Stimulated activated naive CD4-positive, alpha-beta T cell (primary cell): Measurements from ENCODE around the gene KRT5.

Source experiments
- DNase-seq, 6 experiments: peaks; one replicate each; lab custom pipeline; 2025; lab: John Stamatoyannopoulos, UW

Gene KRT5

DNA sequence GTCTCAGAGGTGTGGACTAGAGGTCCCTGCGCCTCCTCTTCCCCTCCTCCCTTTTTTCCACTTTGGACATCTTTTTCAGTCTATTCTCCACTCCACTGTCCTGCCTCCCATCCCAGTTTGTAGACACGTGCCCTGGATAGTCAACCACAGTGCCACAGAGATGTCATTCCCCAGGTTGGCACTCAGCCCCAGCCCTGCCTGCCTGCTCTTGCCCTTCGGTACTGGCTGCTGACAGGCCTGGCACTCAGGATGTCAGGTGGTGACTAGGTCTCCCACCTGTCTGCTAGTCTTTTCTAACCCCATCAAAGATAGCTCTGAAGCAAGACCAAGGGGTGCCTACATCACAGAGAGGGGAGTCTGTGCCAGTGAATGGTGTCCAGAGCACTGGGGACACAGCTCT is 16.9 kb upstream of the KRT5 start:
- DNase-seq = no peak

DNA sequence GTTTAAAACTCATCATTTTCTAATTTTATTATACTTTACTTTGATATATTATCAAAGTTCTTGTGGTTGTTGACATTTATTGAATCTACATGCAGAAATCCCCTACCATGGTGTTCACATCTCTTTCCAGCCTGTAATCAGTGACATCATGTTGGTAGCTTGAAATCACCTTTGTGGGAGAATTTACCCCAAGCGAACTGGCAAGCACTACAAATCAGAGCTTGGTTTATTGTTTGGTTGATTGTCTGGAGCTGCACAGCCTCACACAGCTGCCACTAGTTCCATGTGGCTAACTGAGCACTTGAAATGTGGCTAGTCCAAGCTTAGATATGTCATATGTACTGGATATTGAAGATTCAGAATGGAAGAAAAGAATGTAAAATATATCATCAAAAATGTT is 15.4 kb upstream of the KRT5 start:
- DNase-seq = no peak

DNA sequence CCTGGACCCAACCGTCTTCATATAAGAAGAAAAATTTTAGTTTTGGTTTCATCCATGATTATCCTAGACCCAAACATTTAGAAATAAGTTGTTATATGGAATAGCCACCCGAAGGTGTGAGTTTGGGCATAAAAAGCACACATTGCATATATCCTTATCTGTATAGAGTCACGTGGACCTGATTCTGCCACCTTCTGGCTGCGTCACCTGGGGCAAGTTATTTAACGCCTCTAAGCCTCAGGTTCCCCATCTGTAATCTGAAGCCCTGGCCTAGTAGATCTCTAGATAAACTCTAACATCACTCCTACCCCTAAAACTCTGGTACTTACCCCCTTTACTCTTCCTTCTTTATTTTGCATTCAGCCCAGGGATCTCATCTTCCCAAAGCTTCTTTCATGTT is 14.3 kb upstream of the KRT5 start:
- DNase-seq = no peak

DNA sequence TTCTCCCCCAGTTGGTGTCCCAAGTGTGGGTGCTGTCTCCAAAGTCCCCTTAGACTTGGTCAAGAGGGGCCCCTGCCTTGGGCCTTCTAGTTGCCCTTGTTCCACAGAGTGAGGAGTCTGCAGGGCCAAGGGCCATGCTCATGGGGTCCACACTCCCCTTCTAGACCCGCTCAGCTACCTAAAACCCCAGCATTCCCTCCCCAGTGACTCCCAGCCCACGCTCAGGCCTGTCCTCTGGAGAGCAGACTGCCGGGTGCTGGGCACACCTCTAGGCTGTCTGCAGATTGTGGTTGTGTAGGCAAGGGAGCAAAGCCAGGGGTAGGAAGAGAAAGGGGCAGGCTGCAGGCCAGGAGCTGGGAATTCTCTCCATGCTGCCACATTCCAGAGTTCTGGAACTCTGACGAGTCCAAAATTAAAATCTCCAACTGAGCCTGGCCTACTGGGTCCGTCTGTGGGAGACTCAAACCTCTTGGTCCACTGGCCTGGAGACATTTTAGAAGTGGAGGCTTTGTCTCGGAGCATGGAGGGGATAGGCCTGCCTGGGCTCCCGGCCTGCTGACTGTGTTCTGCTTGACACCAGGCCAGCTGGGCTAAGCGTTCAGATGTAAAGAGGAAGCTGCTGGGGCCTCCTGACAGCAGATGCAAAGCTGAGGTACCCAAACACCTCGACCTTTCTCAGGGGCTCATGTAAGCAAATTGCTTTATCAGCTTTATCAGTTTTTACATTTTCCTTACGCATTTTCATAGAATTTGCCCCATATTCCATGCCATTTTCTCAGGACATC is 13.7 kb upstream of the KRT5 start:
- no peak for DNase-seq

DNA sequence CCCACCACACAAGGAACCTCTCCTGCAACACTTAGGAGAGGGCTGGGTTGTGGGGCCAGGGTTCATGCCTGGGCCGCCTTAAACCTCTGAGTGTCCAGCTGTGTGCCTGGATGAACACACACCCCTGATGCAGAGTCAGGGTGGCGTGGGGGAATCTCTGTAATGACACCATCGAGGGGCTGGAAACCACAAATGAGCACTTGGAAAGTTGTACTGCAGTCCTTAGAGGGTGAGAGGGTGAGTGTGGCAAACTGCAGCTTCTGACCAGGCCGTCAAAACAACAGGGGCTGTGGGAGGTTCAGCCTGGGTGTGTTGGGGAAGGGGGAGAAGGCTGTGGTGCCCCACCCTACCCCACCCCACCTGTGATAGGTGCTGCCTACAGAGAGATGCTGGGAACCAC is 12.4 kb upstream of the KRT5 start:
- no peak for DNase-seq

DNA sequence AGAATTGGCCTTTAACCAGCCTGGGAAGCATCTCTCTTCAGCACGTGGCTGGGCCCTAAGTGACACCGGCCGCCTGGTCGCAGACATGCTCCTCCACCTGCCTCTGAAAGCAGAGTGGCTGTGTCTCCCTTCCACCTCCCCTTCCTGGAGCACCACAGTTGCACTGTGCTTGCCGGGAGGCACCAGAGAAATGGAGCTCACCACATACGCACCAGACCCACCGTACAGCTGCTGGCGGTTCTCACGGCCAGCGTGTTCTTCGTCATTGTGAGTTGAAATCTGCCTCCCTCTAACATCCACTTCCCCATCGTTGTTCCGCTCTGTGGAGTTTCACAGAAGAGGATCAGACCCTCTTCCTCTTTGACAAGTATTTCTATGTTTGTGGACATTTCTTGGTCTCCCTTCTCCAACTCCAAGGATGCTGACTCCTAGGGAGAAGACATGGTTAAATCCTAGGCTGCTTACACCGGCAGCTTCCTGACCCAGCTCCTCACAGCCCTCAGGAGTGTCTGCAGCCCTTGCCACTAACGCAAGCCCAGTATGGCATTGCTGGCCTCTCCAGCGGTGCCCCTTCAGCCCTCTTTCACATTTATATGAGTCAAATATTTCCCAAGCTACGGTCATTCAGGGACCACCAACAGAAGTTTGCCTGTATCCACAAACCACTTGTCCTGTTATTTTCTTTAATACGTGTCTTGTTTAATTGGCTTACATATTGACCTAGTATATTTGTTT is 11.5 kb upstream of the KRT5 start:
- no peak for DNase-seq

DNA sequence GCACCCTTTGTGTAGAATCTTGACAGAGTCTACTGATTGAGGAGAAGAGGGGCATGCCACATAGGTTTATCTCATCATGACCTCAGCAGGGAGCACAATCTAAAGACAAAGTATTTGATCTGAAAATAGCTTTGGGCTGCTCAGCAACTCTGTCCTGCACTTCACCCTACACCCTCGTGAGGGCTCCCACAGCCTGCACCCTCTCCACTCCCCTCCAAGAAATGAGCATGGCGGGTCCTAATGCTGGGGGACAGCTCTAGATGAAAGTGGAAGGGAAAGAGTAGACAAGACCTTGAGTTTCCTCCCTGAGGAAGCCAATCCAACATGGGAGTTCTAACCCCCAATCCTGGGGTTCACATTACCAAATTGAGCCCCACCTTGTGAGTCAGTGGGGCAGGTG is 10.7 kb upstream of the KRT5 start:
- no peak for DNase-seq

DNA sequence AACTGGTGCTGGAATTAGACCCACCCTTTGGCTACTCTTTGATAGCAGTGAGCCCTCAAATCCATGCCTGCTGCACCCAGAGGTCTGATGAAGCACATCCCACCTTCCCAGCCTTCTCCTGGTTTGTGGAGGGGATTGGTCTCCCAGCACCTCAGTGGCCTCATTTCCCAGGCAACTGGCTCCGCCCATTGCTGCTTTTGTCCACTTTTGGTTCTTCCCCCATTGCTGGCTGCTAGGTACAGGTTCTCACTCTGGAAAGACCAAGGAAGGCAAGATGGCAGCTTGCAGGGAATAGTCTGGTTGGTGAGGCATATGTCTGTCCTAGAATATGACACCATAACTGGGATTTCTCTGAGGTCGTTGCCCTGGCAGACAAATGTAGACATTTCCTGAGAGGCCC is 10.2 kb upstream of the KRT5 start:
- no peak for DNase-seq

DNA sequence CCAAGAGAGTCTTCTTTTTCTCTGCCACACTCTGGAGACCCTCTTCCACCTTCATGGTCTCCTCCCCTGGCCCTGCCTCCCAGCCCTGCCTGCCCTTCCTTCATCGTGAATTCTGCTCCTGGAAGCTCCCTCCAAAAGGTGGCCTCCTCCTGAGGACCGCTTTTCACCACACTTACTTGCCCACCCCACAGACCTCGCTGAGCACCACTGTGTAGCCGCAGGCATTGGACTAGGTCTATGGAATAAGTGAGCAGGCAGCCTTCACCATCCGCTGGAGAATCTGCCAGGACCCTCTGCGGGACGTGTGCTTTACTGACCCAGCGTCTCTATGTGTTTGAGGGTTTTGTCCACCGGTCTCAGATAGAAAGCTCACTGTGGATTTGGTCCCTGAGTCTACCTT is 9.7 kb upstream of the KRT5 start:
- DNase-seq = no peak

DNA sequence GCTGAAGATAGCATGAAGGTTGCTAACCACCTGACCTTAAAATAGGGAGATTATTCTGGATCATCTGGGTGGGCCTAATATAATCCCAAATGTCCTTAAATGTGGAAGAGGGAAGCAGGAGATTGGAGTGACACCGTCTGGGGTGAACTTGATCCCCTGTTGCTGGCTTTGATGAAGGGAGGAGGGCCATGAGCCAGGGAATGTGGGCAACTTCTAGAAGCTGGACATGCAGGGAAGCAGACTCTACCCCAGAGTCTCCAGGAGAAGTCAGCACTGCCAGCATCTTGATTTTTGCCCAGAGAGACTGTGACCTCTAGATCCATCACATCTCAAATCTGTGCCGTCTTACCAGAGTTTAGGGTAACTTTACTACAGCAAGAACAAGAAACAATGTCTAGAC is 9.2 kb upstream of the KRT5 start:
- no peak for DNase-seq

DNA sequence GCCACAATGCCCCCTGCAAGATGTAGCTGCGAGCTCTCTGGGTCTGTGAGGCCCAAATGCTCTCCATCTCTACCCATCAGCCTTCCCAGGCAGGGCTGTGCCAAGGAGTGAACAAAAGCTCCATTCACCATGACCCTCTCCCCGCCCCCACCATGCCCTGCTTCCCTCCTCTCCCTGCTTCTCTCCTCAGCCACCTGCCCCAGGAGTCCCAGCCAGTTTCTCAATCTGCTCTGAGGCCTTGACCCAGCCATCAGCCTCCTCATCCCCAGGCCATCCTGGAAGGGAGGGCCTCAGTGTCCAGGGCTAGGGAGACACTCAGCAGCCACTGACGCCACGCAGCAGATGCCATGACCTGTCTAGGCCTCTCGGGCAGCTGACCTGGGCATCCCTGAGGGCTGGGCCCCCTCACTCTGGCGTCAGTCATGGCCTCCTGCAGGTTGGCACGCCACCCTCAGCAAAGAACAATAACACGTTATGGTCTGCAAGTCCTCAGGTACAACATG is 8.5 kb upstream of the KRT5 start:
- no peak for DNase-seq

DNA sequence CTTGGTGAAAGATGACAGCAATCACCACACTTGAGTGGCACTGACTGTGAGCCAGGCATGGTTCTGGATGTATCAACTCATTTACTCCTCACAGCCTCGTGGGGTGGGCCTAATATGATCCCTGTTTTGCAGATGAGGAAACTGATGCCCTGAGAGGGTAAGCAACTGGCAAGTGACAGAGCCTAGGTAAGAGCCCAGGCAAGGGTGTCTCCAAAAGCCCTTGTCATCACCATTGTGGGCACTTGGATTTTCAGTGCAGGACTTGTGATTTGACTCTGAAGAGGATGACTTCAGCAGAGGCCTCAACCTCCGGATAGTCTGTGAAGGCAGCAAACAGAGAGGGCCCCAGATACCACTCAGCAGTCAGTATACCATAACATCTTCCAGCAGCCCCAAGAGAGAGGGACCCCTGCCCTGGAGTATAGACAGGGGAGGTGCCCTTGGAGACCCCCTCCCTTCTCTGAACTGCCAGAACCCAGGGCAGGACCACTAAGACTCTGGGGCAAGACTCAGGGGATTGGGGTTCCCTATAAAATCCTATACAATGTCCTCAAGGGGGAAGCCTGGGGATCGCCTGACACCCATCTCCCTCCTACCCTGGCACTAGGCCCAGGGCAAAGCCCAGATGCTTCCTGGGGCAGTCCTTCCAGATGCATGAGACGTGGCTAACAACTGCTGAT is 7.1 kb upstream of the KRT5 start:
- DNase-seq = no peak

DNA sequence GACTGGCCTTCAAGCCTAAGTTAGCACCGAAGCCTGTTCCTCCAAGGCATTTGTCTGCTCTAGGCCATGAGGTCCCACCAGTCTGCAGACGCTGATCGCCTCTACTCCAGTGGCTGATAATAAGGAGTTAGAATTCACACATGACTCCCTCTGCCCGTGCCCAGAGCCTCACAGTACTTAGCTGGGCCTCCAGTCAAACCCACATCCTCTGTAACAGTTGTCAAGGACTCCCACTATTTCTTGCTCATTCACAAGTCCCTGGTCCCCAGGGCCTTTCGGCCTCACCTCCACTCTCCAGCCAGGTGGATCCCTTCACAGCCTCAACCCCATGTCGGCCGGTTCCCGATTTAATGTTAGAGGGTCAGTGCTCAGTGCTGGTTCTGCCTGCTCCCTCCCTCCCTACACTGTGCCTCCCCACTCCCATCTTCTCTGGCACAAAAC is 6.3 kb upstream of the KRT5 start:
- DNase-seq = no peak

DNA sequence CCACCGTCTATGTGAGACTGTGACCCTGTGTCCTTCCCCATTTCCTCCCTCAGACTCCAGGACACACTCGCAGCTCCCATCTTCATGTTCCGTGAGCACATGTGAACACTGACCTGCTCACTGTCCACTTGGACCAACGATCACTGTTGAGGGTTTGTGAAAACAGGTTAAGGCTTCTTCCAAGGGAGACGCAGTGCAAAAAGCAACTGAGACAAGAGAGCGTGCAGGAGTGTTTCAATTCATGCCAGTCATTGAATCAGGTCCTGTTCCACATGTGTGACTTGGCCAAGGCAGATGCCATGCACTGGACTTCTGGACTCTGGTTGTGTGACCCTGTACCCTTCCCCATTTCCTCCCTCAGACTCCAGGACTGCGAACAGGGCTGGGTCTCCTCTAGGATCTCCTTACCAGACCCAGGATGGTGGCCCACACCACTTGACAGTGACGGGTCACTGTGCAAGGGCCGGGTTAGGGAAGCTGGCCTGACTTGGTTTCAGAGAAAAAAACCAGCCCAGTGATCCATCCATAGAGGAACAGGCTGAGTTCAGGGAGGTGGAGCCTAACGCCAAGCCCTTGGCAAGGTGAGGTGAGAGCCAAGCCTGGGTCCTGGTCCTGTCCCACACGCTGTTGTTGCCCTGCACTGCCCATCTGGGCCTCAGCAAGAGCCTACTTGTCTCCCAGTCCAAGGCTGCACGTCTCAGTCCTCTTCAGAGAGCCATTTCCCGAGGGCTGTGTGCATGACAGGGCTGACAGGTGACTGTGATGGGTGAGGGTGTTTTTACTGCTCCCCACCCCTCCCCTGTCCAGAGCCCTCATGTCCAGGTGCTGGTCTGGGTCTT is 5.7 kb upstream of the KRT5 start:
- no peak for DNase-seq

DNA sequence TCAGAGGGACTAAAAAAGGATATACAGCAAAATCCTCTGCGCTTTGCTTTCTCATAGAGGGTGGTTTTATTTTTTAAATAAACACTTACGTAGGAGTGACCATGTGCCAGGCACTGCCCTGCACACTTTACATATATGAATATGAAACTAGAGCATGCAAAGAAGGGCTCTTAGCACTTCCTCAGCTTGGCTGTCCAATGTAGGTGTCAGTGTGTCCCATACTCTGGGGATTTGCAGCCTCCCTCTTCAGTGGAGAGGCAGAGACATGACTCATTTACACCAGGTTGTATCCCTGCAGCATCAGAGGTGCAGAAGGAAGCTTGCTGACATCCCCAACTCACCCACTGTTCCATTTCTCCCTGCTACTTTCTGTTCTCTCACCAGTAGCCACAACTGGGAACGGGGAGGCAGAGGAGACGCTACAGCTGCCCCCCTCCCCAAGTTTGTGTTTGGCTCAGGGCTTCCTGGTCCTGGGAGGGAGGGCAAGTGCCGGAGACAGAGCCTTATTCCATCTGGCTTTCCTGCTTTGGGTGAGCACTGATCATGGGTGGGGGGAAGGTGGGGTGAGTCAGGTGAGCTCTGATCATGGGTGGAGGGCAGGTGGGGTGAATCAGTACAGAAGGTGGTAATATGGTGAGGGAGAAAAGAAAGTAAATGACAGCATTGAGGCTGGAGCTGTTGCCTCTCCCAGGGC is 4.9 kb upstream of the KRT5 start:
- no peak for DNase-seq

DNA sequence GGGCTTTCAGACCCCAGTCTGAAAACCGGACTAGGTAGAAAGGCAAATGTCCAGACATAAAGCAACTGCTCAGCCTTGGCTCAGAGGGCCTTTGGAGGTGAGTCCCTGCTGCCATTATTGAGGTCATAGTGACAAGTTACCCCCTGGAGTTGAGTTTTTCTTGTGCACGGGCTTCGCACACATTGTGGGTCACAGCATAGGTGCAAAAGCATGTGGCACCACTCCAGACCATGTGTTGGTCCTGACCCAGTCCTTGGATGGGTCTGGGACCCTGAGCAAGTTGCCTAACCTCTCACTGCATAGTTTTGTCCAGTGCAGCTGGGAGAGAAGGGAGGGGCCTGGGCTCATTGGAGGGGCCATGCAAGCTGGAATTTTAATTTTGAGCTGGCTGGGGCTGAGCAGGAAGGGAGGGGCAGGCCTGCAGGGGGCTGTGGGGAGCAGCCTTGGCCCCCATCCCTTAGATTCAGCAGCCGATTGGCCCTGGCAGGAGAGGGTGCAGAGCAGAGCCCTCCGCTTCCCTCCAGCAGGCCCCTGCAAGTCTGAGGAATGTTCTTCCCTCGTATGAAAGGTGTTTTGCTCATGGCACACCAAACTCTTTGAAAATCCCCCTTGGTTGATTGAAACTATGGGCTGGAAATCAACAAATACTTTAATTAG is 4.2 kb upstream of the KRT5 start:
- DNase-seq = no peak

DNA sequence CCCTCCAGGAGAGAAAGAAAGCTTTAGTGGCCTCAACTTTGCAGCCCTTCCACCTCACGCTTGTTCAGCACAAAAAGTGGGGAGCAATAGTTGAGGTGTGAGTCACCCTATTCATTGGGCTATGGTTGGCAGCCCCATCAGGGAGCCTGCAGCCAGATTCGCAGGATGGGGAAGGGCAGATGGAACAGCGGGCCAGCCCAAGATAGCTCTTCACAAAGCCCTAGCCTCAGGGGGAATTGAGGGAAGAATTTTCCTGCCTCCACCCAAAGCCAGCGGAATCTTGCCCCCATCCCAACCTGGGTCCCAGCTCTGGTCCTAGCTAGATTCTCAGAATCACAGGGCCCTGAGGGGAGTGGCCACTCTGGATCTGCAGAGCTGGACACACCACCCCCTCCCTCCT is 3.6 kb upstream of the KRT5 start:
- DNase-seq = no peak

DNA sequence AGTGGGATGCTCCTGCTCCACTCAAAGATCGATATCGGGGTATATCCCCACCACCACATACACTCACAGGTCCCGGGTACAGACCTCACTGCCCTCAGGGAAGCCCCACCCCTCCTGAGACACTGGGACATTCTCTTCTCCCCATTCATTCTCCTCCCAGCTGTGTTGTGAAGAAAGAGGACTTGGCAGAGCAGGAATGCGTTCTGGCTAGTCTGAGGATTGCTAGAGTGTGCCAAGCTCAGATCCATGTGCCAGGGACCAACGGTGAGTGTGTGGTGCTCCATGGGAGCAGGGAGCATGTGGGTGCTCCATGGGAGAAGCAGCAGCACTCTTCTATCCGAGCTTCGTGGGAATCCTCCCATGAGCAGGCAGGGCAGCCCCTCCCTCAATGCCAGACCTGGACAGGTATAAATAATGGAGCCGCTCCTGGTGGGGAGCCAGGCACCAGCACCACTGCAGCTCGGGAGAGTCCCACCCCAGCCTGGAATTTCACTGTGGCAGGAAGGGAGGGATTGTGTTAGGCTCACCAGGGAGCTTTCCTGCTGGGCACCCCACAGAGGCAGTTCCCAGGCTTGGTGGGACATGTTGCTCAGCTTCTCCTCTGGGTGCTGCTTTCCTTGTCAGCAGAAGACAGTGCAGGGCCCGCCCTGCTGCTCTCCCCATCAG is 2.3 kb upstream of the KRT5 start:
- DNase-seq = no peak

DNA sequence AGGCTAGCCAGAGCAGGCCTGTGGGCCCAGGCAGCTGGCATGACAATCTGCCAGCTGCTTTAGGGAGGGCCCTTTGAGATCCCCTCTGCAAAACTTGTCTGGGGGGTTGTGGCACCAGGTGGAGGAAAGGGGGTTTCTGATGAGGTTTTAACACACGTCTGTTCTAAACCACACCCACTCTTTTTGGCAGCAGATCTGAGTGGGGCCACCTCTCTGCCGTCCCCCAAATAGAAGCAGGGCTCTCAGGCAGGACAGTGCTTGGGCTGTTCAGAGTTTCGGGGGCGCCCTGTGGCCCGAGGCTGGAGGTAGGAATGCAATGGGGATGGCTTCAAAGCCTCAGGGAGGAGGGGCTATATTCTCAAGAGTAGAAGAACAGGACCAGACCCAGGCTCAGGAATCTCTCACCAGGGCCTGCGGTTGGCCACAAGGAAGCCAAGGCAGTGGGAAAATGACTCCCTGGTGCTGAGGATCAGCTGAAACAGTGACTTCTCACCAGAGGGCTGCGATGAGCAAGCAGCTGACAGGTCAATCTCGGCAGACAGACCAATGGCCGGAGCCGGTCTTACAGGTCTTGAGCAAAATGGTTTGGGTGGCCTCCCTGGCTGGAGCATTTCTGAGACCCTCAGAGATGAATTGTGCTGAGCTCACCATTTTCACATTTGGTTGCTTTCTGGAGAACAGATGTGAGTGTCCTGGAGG is 1.5 kb upstream of the KRT5 start:
- DNase-seq = no peak

DNA sequence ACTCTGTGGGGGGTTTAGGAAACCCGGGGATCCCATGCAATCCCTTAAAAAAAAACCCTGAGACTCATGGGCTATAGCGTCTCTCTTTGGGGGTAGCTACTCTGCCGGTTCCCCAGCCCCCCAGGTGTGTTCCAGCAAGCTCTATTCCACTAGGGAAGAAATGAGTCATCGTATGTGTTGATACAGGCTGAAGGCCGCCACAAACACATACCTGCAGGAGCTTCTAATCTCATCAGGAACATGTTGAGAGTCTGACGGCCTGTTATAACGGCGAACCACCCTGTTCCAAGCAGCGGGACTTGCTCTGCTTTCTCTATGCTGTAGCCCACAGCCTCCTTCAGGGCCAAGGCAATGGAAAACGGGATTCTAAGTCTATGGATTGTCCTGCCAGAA is 977 bp upstream of the KRT5 start:
- DNase-seq = no peak
